Calu3 (cell line): ENCODE data around the gene COL26A1. TPM values are rescaled to one million over a fixed set of nuclear protein-coding genes. Genes with fewer than 3 reads are reported as not detected.
"Not testable (repeated sequence)": the region's sequence is repeated elsewhere in the genome, so short reads cannot be mapped to it uniquely, and the experiment has no call there.

Experiments
- BruUV-seq: library from RNA; stranded (reverse); fragments of 400-500 nt; replicated peaks from 2 replicates; lab custom pipeline; 2021; lab: Mats Ljungman, UMichigan
- CTCF ChIA-PET: fragments of 300-600 bp; sonication (Branson Sonifier 250); formaldehyde crosslinking; loops from one replicate; lab custom pipeline; 2022; ENCODE audit warnings: antibody characterized with exemption; lab: Charles Lee
- DNase-seq: peaks from one replicate; pipeline ENCODE4 v3.0.0; 2022
- H3K27ac Mint-ChIP-seq: one replicate; pipeline ENCODE4 v1.8.0; 2022; ENCODE audit warnings: mixed read lengths; ENCODE audit not compliant: unreplicated experiment
- H3K27me3 Mint-ChIP-seq: one replicate; pipeline ENCODE4 v1.8.0; 2022; ENCODE audit warnings: mixed read lengths; ENCODE audit not compliant: unreplicated experiment
- H3K36me3 Mint-ChIP-seq: one replicate; pipeline ENCODE4 v1.8.0; 2022; ENCODE audit warnings: mild to moderate bottlenecking, moderate library complexity, mixed read lengths; ENCODE audit not compliant: insufficient read depth, unreplicated experiment
- H3K4me1 Mint-ChIP-seq: one replicate; pipeline ENCODE4 v1.8.0; 2022; ENCODE audit warnings: mild to moderate bottlenecking, low read depth, mixed read lengths; ENCODE audit not compliant: unreplicated experiment
- H3K4me3 Mint-ChIP-seq: one replicate; pipeline ENCODE4 v1.8.0; 2022; ENCODE audit warnings: mild to moderate bottlenecking, low read depth, moderate library complexity, mixed read lengths; ENCODE audit not compliant: unreplicated experiment
- H3K9me3 Mint-ChIP-seq: one replicate; pipeline ENCODE4 v1.8.0; 2022; ENCODE audit warnings: low read depth, mixed read lengths; ENCODE audit not compliant: unreplicated experiment
- intact Hi-C: fragments of 100-400 bp; cut with micrococcal nuclease; formaldehyde crosslinking; loops from one replicate; pipeline ENCODE4 v1.10.0; 2022; ENCODE audit not compliant: unreplicated experiment
- total RNA-seq: library from RNA; stranded (reverse); gene quantifications from 2 replicates; pipeline ENCODE4 v1.2.3, GENCODE V29; 2022
- TF ChIP-seq, protein P1 (sequence below): fragments of 200-600 bp; IDR thresholded peaks from one replicate; pipeline ENCODE4 v1.8.0; 2022; ENCODE audit warnings: antibody characterized with exemption; ENCODE audit not compliant: unreplicated experiment

The COL26A1 gene
- total RNA-seq, 1 experiment from 2014 or later, result not detected

DNA sequence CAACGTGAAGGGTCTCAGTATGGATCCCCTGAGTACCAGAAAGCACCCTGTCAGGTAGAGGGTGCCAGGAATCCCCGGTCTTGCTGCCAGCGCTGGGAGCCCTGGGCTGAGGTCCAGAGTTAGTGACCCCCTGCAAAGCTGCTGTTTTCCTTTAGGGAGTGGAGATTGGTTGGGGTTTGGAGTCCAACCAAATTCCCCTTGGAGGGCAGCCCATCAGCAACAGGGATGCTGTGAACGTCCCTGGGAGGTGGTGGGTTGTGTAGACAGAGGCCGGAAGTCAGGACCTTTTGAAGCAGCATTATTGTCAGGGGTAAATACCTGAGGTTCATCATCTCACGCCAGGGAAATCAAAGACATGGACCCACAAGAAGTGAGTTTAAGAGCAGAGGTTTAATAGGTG is 104.2 kb downstream of the COL26A1 start:
- BruUV-seq, result no TSS peak
- Mint-ChIP-seq H3K9me3 (no peaks in the 10 kb centered on the region), H3K27ac (no peak overlapping the region), H3K4me3 (no peak overlapping the region), H3K4me1 (no peaks in the 10 kb centered on the region), H3K27me3 (peaks cover 53% of the 10 kb centered on the region), H3K36me3 (no peaks in the 10 kb centered on the region)
- CTCF ChIA-PET, result no interaction called here
- intact Hi-C loops, result no loop called here
- TF ChIP-seq, protein P1, sequence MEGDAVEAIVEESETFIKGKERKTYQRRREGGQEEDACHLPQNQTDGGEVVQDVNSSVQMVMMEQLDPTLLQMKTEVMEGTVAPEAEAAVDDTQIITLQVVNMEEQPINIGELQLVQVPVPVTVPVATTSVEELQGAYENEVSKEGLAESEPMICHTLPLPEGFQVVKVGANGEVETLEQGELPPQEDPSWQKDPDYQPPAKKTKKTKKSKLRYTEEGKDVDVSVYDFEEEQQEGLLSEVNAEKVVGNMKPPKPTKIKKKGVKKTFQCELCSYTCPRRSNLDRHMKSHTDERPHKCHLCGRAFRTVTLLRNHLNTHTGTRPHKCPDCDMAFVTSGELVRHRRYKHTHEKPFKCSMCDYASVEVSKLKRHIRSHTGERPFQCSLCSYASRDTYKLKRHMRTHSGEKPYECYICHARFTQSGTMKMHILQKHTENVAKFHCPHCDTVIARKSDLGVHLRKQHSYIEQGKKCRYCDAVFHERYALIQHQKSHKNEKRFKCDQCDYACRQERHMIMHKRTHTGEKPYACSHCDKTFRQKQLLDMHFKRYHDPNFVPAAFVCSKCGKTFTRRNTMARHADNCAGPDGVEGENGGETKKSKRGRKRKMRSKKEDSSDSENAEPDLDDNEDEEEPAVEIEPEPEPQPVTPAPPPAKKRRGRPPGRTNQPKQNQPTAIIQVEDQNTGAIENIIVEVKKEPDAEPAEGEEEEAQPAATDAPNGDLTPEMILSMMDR, result no peak
- no peak for DNase-seq

DNA sequence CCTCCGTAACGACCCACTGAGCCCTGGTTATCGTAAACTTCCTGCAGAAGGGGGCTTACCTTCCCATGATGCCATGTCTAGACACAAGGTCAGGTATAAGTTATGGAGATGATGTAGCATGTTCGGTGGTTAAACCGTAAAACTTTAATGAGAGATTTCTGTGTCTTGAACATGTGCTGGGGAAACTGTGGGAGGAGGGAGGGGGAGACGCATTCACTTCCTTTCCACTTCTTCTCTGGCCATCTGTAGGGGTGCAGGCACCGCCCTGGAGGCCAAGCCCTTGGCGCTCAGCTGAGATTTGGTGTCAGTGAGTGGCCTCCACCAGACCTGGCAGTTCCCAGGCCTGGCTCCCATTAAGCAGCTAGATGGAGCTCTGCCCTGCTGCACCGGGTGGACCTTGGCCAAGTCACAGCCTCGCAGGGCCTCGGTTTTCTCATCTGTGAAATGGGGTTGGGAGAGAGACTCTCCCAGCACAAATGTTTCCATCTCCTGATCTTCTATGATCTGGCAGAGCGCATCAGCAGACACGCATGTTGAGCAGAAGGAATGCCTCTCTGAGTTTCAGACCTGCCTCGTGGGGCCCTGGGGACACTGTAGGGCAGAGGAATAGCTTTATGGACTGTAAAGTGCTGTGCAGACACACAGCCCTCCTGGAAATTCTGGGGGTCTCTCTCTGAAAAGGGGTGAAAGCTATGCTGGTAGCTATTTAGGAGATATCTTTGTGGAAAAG is 106.0 kb downstream of the COL26A1 start:
- TF ChIP-seq, protein P1, result no peak
- Mint-ChIP-seq H3K4me3 (no peak overlapping the region), H3K27me3 (peaks cover 53% of the 10 kb centered on the region), H3K36me3 (no peaks in the 10 kb centered on the region), H3K27ac (no peak overlapping the region), H3K9me3 (no peaks in the 10 kb centered on the region), H3K4me1 (no peaks in the 10 kb centered on the region)
- BruUV-seq, result no TSS peak
- CTCF ChIA-PET, result no interaction called here
- no peak for DNase-seq
- intact Hi-C loops, result no loop called here

DNA sequence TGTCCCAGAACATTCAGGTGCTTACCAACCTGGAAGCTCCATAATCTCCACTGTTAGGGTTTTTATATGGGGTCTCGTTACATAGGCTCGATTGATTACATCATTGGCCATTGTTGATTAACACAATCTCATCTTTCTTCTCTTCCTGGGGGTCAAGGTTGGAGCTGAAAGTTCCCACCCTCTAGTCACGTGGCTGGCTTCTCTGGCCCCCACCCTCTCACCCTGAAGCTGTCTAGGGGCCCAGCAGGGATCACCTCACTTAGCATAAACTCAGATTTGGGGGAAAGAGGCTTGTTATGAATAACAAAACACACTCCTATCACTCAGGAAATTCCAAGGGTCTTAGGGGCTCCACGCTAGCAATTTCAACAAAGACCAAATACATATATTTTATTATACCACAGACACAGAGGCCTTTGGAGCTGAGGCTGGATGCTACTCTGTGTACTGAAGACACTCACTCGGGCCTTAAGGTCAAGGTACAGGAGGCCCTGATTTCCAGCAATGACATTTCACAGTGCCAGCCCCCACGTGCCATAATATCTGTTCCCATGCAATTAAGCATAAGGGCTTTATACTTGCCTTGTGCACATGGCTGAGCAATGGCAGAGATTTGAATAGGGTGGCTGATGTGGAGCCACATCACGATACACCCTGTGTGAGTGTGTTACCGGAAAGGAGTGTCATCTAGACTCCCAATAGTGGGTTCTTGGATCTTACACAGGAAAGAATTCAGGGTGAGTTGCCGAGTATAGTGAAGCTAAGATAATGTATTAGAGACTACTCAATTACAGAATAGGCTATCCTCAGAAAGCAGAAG is 108.2 kb downstream of the COL26A1 start:
- CTCF ChIA-PET, result interaction anchor here (0.5 to 0.6 kb wide), 2 partner anchors 11 to 596 kb away, joined by 3 to 4 read pairs; partner anchors contain the start of gene SRRT
- peaks cover 56% of the 10 kb centered on the region for H3K27me3 Mint-ChIP-seq
- H3K9me3 Mint-ChIP-seq, result no peaks in the 10 kb centered on the region
- no peaks in the 10 kb centered on the region for H3K4me1 Mint-ChIP-seq
- no peaks in the 10 kb centered on the region for H3K36me3 Mint-ChIP-seq
- H3K27ac Mint-ChIP-seq, result no peak overlapping the region
- no peak overlapping the region for H3K4me3 Mint-ChIP-seq
- BruUV-seq, result no TSS peak
- TF ChIP-seq, protein P1, result no peak
- DNase-seq, result no peak
- intact Hi-C loops, result no loop called here

DNA sequence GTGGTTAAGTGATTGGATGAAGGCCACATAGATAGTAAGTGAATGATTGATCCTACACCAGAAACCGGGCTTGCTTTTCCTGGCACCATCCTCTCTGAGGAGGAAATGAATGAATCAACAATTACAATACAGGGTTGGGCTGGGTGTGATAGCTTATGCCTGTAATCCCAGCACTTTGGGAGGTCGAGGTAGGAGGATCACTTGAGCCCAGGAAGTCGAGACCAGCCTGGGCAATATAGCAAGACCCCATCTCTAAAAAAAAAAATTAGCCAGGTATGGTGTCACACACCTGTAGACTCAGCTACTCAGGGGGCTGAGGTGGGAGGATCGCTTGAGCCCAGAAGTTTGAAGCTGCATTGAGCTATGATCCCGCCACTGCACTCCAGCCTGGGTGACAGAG is 111.5 kb downstream of the COL26A1 start:
- no TSS peak for BruUV-seq

DNA sequence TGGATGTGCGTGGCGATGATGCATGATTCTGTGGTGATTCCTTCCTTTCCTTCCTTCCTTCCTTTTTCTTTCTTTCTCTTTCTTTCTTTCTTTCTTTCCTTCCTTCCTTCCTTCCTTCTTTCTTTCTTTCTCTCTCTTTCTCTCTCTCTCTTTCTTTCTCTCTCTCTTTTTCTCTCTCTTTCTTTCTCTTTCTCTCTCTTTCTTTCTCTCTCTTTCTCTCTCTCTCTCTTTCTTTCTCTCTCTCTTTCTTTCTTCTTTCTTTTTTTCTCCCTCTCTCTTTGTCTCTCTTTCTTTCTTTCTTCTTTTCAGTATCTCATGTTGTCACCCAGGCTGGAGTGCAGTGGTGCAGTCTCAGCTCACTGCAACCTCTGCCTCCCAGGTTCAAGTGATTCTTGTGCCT is 113.0 kb downstream of the COL26A1 start:
- CTCF ChIA-PET, intact Hi-C loops, H3K4me3 Mint-ChIP-seq, H3K9me3 Mint-ChIP-seq, BruUV-seq, H3K36me3 Mint-ChIP-seq, DNase-seq, H3K4me1 Mint-ChIP-seq, H3K27ac Mint-ChIP-seq: not testable (repeated sequence)
- H3K27me3 Mint-ChIP-seq, result peaks cover 32% of the 10 kb centered on the region

More for the DNA sequence above, 111.5 kb downstream of the COL26A1 start:
- no peak for DNase-seq
- intact Hi-C loops, result no loop called here
- H3K27me3 Mint-ChIP-seq, result peaks cover 44% of the 10 kb centered on the region
- CTCF ChIA-PET, result interaction anchor here (0.6 kb wide), 1 partner anchor 175 kb away, joined by 3 read pairs; no protein-coding TSS in a partner anchor
- H3K27ac Mint-ChIP-seq, result no peak overlapping the region
- H3K36me3 Mint-ChIP-seq, result no peaks in the 10 kb centered on the region
- TF ChIP-seq, protein P1, result no peak
- H3K4me1 Mint-ChIP-seq, result no peaks in the 10 kb centered on the region
- H3K4me3 Mint-ChIP-seq, result no peak overlapping the region
- H3K9me3 Mint-ChIP-seq, result no peaks in the 10 kb centered on the region
